Calu3 (cell line): Measurements from ENCODE around the gene GLRX. TPM values are rescaled to one million over a fixed set of nuclear protein-coding genes. Genes with fewer than 3 reads are reported as not detected.

Experiments
- BruUV-seq: library from RNA; stranded (reverse); fragments of 400-500 nt; replicated peaks from 2 replicates; lab custom pipeline; 2021; lab: Mats Ljungman, UMichigan
- CTCF ChIA-PET: fragments of 300-600 bp; sonication (Branson Sonifier 250); formaldehyde crosslinking; loops from one replicate; lab custom pipeline; 2022; ENCODE audit warnings: antibody characterized with exemption; lab: Charles Lee
- DNase-seq: peaks from one replicate; pipeline ENCODE4 v3.0.0; 2022
- H3K27ac Mint-ChIP-seq: one replicate; pipeline ENCODE4 v1.8.0; 2022; ENCODE audit warnings: mixed read lengths; ENCODE audit not compliant: unreplicated experiment
- H3K27me3 Mint-ChIP-seq: one replicate; pipeline ENCODE4 v1.8.0; 2022; ENCODE audit warnings: mixed read lengths; ENCODE audit not compliant: unreplicated experiment
- H3K36me3 Mint-ChIP-seq: one replicate; pipeline ENCODE4 v1.8.0; 2022; ENCODE audit warnings: mild to moderate bottlenecking, moderate library complexity, mixed read lengths; ENCODE audit not compliant: insufficient read depth, unreplicated experiment
- H3K4me1 Mint-ChIP-seq: one replicate; pipeline ENCODE4 v1.8.0; 2022; ENCODE audit warnings: mild to moderate bottlenecking, low read depth, mixed read lengths; ENCODE audit not compliant: unreplicated experiment
- H3K4me3 Mint-ChIP-seq: one replicate; pipeline ENCODE4 v1.8.0; 2022; ENCODE audit warnings: mild to moderate bottlenecking, low read depth, moderate library complexity, mixed read lengths; ENCODE audit not compliant: unreplicated experiment
- H3K9me3 Mint-ChIP-seq: one replicate; pipeline ENCODE4 v1.8.0; 2022; ENCODE audit warnings: low read depth, mixed read lengths; ENCODE audit not compliant: unreplicated experiment
- CTCF ChIP-seq: fragments of 200-600 bp; IDR thresholded peaks from one replicate; pipeline ENCODE4 v1.8.0; 2022; ENCODE audit warnings: antibody characterized with exemption; ENCODE audit not compliant: unreplicated experiment
- intact Hi-C: fragments of 100-400 bp; cut with micrococcal nuclease; formaldehyde crosslinking; loops from one replicate; pipeline ENCODE4 v1.10.0; 2022; ENCODE audit not compliant: unreplicated experiment
- total RNA-seq: library from RNA; stranded (reverse); gene quantifications from 2 replicates; pipeline ENCODE4 v1.2.3, GENCODE V29; 2022

GLRX gene
- total RNA-seq, 1 experiment from 2014 or later, result 27.9 TPM

DNA sequence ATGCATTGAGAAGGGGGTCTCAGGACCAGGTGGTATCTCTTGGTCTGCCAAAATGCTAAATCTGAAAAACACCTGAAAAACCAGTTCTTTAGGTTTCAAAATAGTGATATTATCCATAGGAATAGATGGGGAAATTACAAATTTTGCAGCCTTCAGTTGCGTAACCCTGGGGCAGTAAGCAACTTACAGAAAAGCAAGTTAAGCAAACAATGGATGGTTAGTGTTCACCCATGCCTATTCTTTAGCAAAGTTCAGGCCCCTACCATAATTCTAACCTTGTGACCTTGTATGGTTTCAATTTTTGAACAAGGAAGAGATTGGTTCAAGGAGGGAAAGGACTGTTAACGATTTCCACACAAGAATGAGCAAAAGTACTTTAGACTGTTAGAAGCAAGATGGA lies 24.5 kb downstream of the GLRX start:
- no peak for TF ChIP-seq CTCF
- Mint-ChIP-seq H3K27ac (no peak overlapping the region), H3K36me3 (peaks cover 5% of the 10 kb centered on the region), H3K9me3 (no peaks in the 10 kb centered on the region), H3K4me3 (no peak overlapping the region), H3K4me1 (peaks cover 36% of the 10 kb centered on the region), H3K27me3 (no peaks in the 10 kb centered on the region)
- no peak for DNase-seq
- BruUV-seq, result no TSS peak
- intact Hi-C loops, result no loop called here
- CTCF ChIA-PET, result no interaction called here

DNA sequence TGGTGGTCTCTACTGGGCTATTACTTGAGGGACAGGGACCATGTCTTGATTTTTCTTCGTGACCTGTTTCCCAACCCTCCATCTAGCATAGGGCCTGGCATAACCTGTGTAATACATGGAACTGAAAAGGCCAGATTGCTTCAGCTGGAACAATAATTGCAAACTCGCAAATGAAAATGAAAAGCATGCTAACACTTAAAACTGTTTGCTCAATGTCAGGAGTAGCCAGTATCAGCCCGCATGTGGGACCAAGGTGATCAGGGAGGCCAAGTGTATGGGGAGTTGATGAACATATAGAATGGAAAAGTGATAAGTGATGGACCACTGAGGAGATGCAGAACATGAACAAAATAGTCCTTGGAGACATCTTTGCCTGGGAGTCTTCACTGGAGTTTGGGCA lies 25.2 kb downstream of the GLRX start:
- Mint-ChIP-seq H3K27ac (no peak overlapping the region), H3K4me1 (peaks cover 29% of the 10 kb centered on the region), H3K36me3 (peaks cover under 1% of the 10 kb centered on the region), H3K9me3 (no peaks in the 10 kb centered on the region), H3K4me3 (no peak overlapping the region), H3K27me3 (no peaks in the 10 kb centered on the region)
- TF ChIP-seq CTCF, result no peak
- BruUV-seq, result no TSS peak
- CTCF ChIA-PET, result no interaction called here
- DNase-seq, result no peak
- intact Hi-C loops, result no loop called here

- TF ChIP-seq CTCF, result no peak
- H3K36me3 Mint-ChIP-seq, result peaks cover 14% of the 10 kb centered on the region
- no peaks in the 10 kb centered on the region for H3K27me3 Mint-ChIP-seq
- DNase-seq, result no peak
- H3K4me1 Mint-ChIP-seq, result peaks cover 16% of the 10 kb centered on the region
- BruUV-seq, result no TSS peak
- CTCF ChIA-PET, result no interaction called here
- intact Hi-C loops, result no loop called here
- no peak overlapping the region for H3K27ac Mint-ChIP-seq
- H3K9me3 Mint-ChIP-seq, result no peaks in the 10 kb centered on the region
- H3K4me3 Mint-ChIP-seq, result no peak overlapping the region
Measured at GRCh38 chr5:95794070-95794516, 28.4 kb downstream of the GLRX start.

DNA sequence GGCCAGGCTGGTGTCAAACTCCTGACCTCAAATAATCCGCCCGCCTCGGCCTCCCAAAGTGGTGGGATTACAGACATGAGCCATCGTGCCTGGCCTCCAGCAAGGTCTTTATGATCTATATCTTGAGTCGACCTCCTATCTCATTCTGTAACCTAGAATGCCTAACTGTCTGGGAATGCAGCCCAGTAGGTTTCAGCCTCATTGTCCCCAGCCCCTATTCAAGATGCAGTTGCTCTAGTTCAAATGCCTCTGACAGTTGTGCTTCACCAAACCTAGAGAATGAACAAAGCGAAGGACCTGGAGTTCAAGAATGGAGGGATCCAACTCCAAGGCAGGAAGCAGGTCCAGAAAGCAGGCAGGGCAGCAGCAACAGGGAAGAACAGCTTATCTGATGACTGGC lies 30.8 kb downstream of the GLRX start:
- Mint-ChIP-seq H3K4me3 (no peak overlapping the region), H3K4me1 (peaks cover 17% of the 10 kb centered on the region), H3K36me3 (peaks cover 14% of the 10 kb centered on the region), H3K9me3 (no peaks in the 10 kb centered on the region), H3K27ac (no peak overlapping the region), H3K27me3 (no peaks in the 10 kb centered on the region)
- TF ChIP-seq CTCF, result no peak
- intact Hi-C loops, result no loop called here
- DNase-seq, result no peak
- CTCF ChIA-PET, result no interaction called here
- no TSS peak for BruUV-seq
